ENCODE measurements around the gene SNRPB. TPM values are rescaled to one million over a fixed set of nuclear protein-coding genes. Genes with fewer than 3 reads are reported as not detected.

SNRPB gene
- total RNA-seq, 1 experiment from 2014 or later, result 327 TPM

DNA sequence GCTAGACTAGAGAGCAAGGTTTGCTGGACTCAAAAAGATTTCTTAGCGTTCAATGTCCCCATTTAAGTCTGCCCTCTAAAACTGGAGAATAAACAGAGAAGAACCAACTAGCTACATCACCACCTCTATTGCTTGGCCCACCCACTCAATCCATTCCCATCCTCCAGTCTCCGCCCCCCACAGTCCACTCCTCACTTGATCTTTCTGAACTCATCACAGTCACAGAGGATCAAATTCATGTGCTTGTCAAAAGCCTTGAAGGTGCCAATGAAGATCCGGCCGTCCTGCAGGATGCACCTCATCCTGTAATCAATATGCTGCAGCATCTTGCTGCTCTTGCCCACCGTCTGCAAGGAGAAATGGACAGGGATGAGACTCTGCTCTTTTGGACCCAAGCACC lies 3.2 kb downstream of the SNRPB start:
- Histone ChIP-seq H3K9ac (ENCODE audit: low read length) (no peak overlapping the region), H3K4me1 (ENCODE audit: low read length) (peaks cover 22% of the 10 kb centered on the region), H3K27me3 (ENCODE audit: low read length) (no peaks in the 10 kb centered on the region), H3K27ac (ENCODE audit: low read length) (no peak overlapping the region), H3K79me2 (ENCODE audit: low read length) (peaks cover 54% of the 10 kb centered on the region), H4K20me1 (ENCODE audit: insufficient read depth, low read depth, low read length) (peaks cover 67% of the 10 kb centered on the region), H3K36me3 (ENCODE audit: insufficient read depth, low read length) (peaks cover 72% of the 10 kb centered on the region), H2AFZ (ENCODE audit: low read length) (no peak overlapping the region), H3K4me3 (ENCODE audit: low read length) (no peak overlapping the region), H3K9me3 (ENCODE audit: low read length) (no peaks in the 10 kb centered on the region), H3K4me2 (ENCODE audit: low read depth, low read length, poor library complexity, severe bottlenecking) (no peak overlapping the region), H3K9me2 (replicated peaks; ENCODE audit: insufficient read depth, low read length) (no peaks in the 10 kb centered on the region)
- no peak for DNase-seq

GRCh38 chr20:2465100-2465499 lies 5.5 kb downstream of the SNRPB start:
- Histone ChIP-seq H3K79me2 (ENCODE audit: low read length) (peaks cover 46% of the 10 kb centered on the region), H3K9me2 (replicated peaks; ENCODE audit: insufficient read depth, low read length) (no peaks in the 10 kb centered on the region), H3K4me3 (ENCODE audit: low read length) (no peak overlapping the region), H3K27me3 (ENCODE audit: low read length) (no peaks in the 10 kb centered on the region), H2AFZ (ENCODE audit: low read length) (no peak overlapping the region), H3K9ac (ENCODE audit: low read length) (no peak overlapping the region), H3K27ac (ENCODE audit: low read length) (no peak overlapping the region), H4K20me1 (ENCODE audit: insufficient read depth, low read depth, low read length) (peaks cover 74% of the 10 kb centered on the region), H3K9me3 (ENCODE audit: low read length) (no peaks in the 10 kb centered on the region), H3K4me1 (ENCODE audit: low read length) (peaks cover 16% of the 10 kb centered on the region), H3K4me2 (ENCODE audit: low read depth, low read length, poor library complexity, severe bottlenecking) (no peak overlapping the region), H3K36me3 (ENCODE audit: insufficient read depth, low read length) (peaks cover 95% of the 10 kb centered on the region)
- DNase-seq, result no peak

DNA sequence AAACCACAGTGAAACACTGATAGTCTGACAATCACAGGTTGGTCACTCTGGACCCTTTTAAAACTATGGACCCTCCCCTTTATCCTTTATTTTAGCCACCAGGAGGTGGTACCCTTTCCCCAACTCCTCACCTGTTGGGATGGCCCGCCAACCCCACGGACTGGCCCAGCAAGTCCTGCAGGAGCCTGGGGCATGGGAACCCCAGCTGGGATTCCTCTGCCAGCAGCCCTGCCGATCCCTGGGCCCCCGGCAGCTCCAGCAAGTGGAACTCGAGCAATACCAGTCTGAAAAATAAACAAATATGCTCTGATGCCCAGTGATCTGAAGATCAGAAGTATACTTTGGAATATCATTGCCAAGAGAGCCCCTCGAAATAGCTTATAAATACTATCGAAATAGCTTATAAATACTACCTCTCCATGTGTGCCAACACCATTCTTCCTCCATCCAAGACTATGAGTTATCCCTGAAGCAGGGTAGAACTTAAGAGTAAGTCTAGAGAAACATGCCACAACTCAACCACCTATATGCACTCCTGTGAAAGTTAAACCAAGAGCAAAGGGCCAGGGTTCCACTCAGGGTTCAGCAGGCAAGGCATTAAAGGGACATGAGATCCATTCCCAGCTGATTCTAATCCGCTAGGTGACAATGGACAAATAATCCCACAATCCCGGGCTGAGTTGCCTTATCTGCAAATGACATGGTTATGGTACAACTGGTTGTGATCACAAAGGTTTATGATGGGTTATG lies 6.8 kb downstream of the SNRPB start:
- no peak overlapping the region for H3K9ac ChIP-seq (ENCODE audit: low read length)
- no peaks in the 10 kb centered on the region for H3K9me3 ChIP-seq (ENCODE audit: low read length)
- no peak overlapping the region for H3K4me3 ChIP-seq (ENCODE audit: low read length)
- peaks cover 61% of the 10 kb centered on the region for H4K20me1 ChIP-seq (ENCODE audit: insufficient read depth, low read depth, low read length)
- peaks cover 33% of the 10 kb centered on the region for H3K79me2 ChIP-seq (ENCODE audit: low read length)
- peaks cover 8% of the 10 kb centered on the region for H3K4me1 ChIP-seq (ENCODE audit: low read length)
- H3K27ac ChIP-seq (ENCODE audit: low read length), result no peak overlapping the region
- H2AFZ ChIP-seq (ENCODE audit: low read length), result no peak overlapping the region
- no peaks in the 10 kb centered on the region for H3K27me3 ChIP-seq (ENCODE audit: low read length)
- peaks cover 92% of the 10 kb centered on the region for H3K36me3 ChIP-seq (ENCODE audit: insufficient read depth, low read length)
- H3K4me2 ChIP-seq (ENCODE audit: low read depth, low read length, poor library complexity, severe bottlenecking), result no peak overlapping the region
- no peaks in the 10 kb centered on the region for H3K9me2 ChIP-seq (replicated peaks; ENCODE audit: insufficient read depth, low read length)
- DNase-seq, result no peak

- DNase-seq, result no peak
- Histone ChIP-seq H3K9me2 (replicated peaks; ENCODE audit: insufficient read depth, low read length) (no peaks in the 10 kb centered on the region), H3K36me3 (ENCODE audit: insufficient read depth, low read length) (peaks cover 79% of the 10 kb centered on the region), H3K27ac (ENCODE audit: low read length) (no peak overlapping the region), H3K4me3 (ENCODE audit: low read length) (no peak overlapping the region), H3K9me3 (ENCODE audit: low read length) (no peaks in the 10 kb centered on the region), H3K4me1 (ENCODE audit: low read length) (no peaks in the 10 kb centered on the region), H3K79me2 (ENCODE audit: low read length) (peaks cover 19% of the 10 kb centered on the region), H2AFZ (ENCODE audit: low read length) (no peak overlapping the region), H4K20me1 (ENCODE audit: insufficient read depth, low read depth, low read length) (peaks cover 48% of the 10 kb centered on the region), H3K4me2 (ENCODE audit: low read depth, low read length, poor library complexity, severe bottlenecking) (no peak overlapping the region), H3K27me3 (ENCODE audit: low read length) (no peaks in the 10 kb centered on the region), H3K9ac (ENCODE audit: low read length) (no peak overlapping the region)
Observed at GRCh38 chr20:2462484-2462883, 8.1 kb downstream of the SNRPB start.

DNA sequence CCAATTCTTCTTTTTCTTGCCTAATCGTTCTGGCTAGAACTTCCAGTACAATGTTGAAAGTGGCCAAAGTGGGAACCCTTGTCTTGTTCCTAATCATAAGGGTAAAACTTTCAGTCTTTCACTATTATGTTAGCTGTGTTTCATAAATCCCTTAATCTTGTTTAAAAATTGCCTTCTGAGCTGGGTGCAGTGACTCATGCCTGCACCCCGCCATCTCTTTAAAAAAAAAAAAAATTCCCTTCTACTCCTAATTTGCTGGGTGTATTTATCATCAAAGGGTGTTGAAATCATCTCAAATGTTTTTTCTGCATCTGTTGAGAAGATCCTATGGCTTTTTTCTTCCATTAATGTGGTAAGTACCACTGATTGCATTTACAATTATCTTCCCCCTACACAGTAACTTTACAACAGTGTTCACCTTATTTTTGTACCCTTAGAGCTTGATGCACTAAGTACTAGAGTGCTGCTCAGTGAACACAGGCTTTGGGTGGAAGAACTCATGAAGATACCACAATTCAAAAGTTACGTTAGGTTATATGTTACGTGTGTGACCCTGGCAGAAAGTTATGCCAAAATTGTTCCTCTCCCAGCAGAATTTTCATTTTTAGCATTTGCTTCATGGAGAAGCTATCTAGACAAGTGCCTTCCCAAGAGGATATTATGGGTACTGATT lies 9.7 kb downstream of the SNRPB start:
- peaks cover 63% of the 10 kb centered on the region for H3K36me3 ChIP-seq (ENCODE audit: insufficient read depth, low read length)
- no peaks in the 10 kb centered on the region for H3K27me3 ChIP-seq (ENCODE audit: low read length)
- peaks cover 32% of the 10 kb centered on the region for H4K20me1 ChIP-seq (ENCODE audit: insufficient read depth, low read depth, low read length)
- H3K4me3 ChIP-seq (ENCODE audit: low read length), result no peak overlapping the region
- H3K4me2 ChIP-seq (ENCODE audit: low read depth, low read length, poor library complexity, severe bottlenecking), result no peak overlapping the region
- H3K27ac ChIP-seq (ENCODE audit: low read length), result no peak overlapping the region
- H3K4me1 ChIP-seq (ENCODE audit: low read length), result no peaks in the 10 kb centered on the region
- H2AFZ ChIP-seq (ENCODE audit: low read length), result no peak overlapping the region
- no peaks in the 10 kb centered on the region for H3K9me2 ChIP-seq (replicated peaks; ENCODE audit: insufficient read depth, low read length)
- no peak overlapping the region for H3K9ac ChIP-seq (ENCODE audit: low read length)
- no peak for DNase-seq
- H3K9me3 ChIP-seq (ENCODE audit: low read length), result no peaks in the 10 kb centered on the region
- peaks cover 5% of the 10 kb centered on the region for H3K79me2 ChIP-seq (ENCODE audit: low read length)

DNA sequence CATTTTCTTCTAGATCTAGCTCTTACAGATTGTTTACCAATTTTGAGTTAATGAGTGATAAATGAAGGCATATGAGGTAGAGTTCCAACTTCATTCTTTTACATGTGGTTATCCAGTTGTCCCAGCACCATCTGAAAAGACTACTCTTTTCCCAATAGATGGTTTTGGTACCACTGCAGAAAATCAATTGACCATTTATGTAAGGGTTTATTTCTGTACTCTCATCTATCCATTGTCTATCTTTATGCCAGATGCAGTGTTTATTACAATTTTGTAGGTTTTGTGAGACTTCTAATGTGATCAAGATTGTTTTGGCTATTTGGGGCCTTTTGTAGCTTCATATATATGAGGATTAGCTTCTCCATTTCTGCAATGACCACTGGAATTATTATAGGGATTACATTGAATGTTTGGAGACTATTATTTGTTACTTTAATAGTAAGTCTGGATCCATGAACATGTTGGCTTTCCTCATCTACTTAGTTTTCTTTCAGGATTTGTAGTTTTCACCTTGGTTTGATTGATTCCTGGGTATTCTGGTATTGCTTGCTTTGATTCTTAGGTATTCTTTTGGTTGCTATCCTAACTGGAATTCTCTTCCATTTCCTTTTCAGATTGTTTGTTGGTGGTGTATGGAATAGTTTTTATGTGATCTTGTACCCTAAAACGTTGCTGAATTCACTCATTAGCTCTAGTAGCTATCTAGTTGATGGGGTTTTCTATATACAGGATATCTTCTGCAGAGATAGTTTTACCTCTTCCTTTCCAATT lies 10.4 kb downstream of the SNRPB start:
- Histone ChIP-seq H3K9me2 (replicated peaks; ENCODE audit: insufficient read depth, low read length) (no peaks in the 10 kb centered on the region), H3K4me2 (ENCODE audit: low read depth, low read length, poor library complexity, severe bottlenecking) (no peak overlapping the region), H3K4me1 (ENCODE audit: low read length) (no peaks in the 10 kb centered on the region), H3K4me3 (ENCODE audit: low read length) (no peak overlapping the region), H3K27ac (ENCODE audit: low read length) (no peak overlapping the region), H4K20me1 (ENCODE audit: insufficient read depth, low read depth, low read length) (peaks cover 26% of the 10 kb centered on the region), H3K27me3 (ENCODE audit: low read length) (no peaks in the 10 kb centered on the region), H3K36me3 (ENCODE audit: insufficient read depth, low read length) (peaks cover 56% of the 10 kb centered on the region), H2AFZ (ENCODE audit: low read length) (no peak overlapping the region), H3K79me2 (ENCODE audit: low read length) (no peaks in the 10 kb centered on the region), H3K9me3 (ENCODE audit: low read length) (no peaks in the 10 kb centered on the region), H3K9ac (ENCODE audit: low read length) (no peak overlapping the region)
- no peak for DNase-seq

DNA sequence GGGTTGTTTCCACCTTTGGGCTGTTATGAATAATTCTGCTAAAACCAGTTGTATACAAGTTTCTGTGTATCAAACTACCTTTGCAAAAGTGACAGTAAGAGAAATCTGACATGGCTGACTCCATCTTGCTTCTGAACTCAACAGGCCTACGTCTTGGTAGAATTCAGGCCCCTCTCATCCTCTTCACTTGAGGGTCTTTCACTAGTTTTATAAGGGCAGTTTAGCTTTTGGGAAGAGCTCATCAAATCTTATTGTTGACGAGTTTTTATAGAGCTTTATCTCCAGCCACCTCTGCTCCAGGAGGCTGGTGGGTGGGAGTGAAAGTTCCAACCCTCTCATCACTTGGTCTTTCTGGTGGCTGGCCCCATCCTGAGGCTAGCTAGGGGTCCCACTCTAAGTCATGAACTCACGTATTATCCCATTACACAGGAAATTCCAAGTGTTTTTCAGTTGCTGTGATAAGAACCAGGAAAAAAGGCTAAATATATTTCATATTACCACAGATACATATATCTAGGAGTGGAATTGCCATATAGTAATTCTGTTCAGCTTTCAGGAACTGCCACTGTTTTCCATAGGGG lies 11.6 kb downstream of the SNRPB start:
- Histone ChIP-seq H3K27me3 (ENCODE audit: low read length) (no peaks in the 10 kb centered on the region), H3K4me1 (ENCODE audit: low read length) (no peaks in the 10 kb centered on the region), H3K27ac (ENCODE audit: low read length) (no peak overlapping the region), H4K20me1 (ENCODE audit: insufficient read depth, low read depth, low read length) (peaks cover 21% of the 10 kb centered on the region), H3K4me2 (ENCODE audit: low read depth, low read length, poor library complexity, severe bottlenecking) (no peak overlapping the region), H3K36me3 (ENCODE audit: insufficient read depth, low read length) (peaks cover 44% of the 10 kb centered on the region), H3K9ac (ENCODE audit: low read length) (no peak overlapping the region), H3K4me3 (ENCODE audit: low read length) (no peak overlapping the region), H3K79me2 (ENCODE audit: low read length) (no peaks in the 10 kb centered on the region), H3K9me2 (replicated peaks; ENCODE audit: insufficient read depth, low read length) (no peaks in the 10 kb centered on the region), H3K9me3 (ENCODE audit: low read length) (no peaks in the 10 kb centered on the region), H2AFZ (ENCODE audit: low read length) (no peak overlapping the region)
- no peak for DNase-seq

All from Karpas-422 (cell line).